ENCODE data around the gene PRRC2A.

Gene PRRC2A

GRCh38 chr6:31665501-31666336 is 45.2 kb downstream of the PRRC2A start, which contains the start of gene CSNK2B:
Gene CSNK2B (plus strand): TSS chr6:31666080. CDS start chr6:31666832, 752 bp downstream.
- DNase-seq (ENCODE audit: low read depth in 2 of 2): peak; percentile 93 to 94

- no peak for DNase-seq (ENCODE audit: low read depth in 2 of 2)
Observed at GRCh38 chr6:31666337-31666965, 45.9 kb downstream of the PRRC2A start.

- no peak for DNase-seq (ENCODE audit: low read depth in 2 of 2)
Observed at GRCh38 chr6:31669676-31670075, 49.2 kb downstream of the PRRC2A start, which contains the start of gene LY6G5B. Gene LY6G5B (plus strand): TSS chr6:31669976. CDS start chr6:31670951, 975 bp downstream.

GRCh38 chr6:31676322-31676903 is 55.9 kb downstream of the PRRC2A start:
- no peak for DNase-seq (ENCODE audit: low read depth in 2 of 2)

DNA sequence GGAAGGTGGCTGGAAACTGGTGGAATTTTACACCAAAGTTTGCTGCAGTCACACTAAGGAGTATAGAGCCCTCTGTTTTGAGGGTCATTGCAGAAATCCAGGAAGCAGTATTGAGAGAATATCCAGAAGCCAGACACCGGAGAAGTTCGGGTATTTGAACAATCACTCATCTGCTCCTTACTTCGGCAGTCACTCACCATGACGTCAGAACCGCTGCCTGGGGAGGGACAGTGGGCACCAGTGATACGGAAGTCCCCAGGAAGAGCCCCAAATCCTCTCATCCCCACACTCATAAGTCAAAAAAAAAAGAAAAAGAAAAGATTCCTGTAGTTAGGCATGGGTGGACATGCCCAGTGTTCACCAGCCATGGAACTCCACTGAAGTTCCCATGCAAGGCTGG is 56.4 kb downstream of the PRRC2A start:
- no peak for DNase-seq (ENCODE audit: low read depth in 2 of 2)

DNA sequence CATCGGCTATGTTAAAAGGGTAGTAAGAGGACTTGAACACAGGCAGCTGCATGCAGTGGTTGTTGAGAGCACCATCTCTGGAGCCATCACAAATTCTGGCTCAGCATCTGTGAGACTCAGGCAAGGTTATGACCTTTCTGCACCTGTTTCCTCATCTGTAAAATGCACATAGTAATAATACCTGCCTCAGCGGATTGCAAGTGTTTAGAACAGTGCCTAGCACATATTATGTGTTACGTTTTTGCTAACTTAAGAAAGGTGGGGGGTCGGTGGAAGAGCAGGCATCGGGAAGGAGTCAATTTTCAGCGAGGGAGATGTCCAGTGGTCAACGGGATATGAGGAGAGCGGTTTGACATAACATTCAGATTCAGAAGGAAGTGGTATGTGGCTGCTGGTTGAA is 57.4 kb downstream of the PRRC2A start:
- no peak for DNase-seq (ENCODE audit: low read depth in 2 of 2)

- DNase-seq (ENCODE audit: low read depth in 2 of 2): peak in 1 of 2 donors; percentile 45
Observed at GRCh38 chr6:31680226-31681134, 60.0 kb downstream of the PRRC2A start, which contains the start of gene LY6G5C. Gene LY6G5C (minus strand): TSS chr6:31681067. CDS start chr6:31680373, 694 bp downstream.

DNA sequence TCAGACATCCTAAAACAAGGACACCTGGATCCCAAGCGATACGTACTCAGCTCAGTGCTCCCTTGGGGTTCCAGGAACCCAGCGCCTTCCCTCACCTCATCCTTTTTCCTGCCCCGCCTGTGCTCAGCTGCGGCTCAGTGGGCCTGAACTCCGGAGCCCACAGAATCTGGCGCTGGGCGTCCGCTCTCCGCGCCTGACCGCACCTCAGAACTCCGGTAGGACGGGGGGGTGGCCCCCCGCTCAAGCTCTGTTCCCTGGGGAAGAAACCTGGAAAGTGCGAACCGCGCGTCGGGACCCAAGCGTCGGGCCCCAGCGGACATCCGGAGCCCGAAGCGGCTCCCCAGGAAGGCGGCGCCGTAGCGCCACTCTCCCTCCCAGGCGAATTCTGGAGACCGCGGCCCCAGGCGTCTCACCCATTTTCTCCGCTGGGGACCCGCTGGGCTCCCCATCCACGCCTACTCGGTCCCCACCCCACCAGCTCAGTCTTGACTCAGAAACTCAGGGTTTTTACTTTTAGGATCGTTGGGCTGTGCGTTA is 60.7 kb downstream of the PRRC2A start:
- peak in 1 of 2 donors; percentile 39 for DNase-seq (ENCODE audit: low read depth in 2 of 2)

DNA sequence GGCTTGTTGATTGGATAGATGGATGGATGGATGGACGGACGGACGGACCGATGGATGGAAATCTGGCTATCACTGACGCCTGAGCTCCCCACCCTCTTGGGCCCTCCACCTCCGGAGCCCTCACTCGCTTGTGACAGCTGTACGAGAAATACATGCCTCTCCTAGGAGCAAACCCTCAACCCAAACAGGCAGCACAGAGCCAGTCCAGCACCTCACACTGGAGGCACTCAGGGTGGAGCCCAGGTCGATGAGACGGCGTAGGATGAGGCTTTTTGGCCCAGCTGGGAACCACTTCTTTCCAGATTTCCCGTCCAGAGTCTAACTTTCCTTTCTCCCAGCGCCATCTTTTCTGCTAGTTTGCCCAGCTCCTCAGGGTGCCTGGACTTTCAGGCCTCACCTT is 63.1 kb downstream of the PRRC2A start:
- no peak for DNase-seq (ENCODE audit: low read depth in 2 of 2)

DNA sequence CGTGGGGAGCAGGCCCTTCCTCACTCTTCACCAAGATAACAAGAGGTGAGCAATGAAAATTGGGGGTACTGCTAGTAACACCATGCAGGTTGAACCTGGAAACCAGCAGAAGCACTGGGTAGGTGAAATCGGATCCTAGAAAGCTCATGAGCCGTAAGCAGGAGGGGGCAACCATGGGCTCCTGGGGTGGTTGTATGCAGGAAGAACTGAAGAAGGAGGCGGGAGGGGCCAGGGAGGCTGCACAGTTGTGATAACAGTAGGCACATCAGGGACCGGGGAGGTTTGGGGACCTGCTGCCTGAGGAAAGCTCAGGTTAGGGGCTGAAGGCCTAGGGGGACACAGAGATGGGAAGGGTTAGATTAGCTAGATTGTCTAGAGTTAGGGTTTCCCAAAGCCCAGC is 66.0 kb downstream of the PRRC2A start:
- DNase-seq (ENCODE audit: low read depth in 2 of 2): no peak

DNA sequence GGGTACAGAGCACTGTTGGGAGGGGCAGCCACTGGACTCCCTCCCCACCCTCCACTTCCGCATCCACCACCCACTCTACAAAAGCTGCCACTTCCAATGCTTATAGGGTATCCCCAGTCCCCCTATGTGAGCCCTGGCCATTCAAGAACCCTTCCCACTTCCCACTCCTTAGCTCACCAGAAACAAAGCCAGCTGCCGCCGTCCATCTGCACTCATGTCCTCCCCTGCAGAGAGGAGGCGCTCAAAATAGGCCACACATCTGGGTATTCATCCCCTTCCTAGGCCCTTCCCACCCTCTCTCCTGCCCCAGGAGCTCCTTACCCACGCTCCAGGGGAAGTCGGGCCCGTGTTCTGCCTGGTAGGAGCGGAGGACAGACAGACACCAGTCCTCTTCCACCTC is 66.8 kb downstream of the PRRC2A start:
- no peak for DNase-seq (ENCODE audit: low read depth in 2 of 2)

Measured in stimulated activated CD4-positive, alpha-beta T cell treated with anti-CD3 and anti-CD28 coated beads, Interleukin-1b, Interleukin-23, amount 100 ng/mL, for 4 hours (primary cell).